ENCODE measurements around the gene EFNA5.

EFNA5 gene

GRCh38 chr5:107670932-107671741 lies at the start of gene EFNA5:
TSS of gene EFNA5 (minus strand) at chr5:107670937.
- TF ChIP-seq CTCF (IDR thresholded peaks at IDR 0.05; ENCODE audit: low read depth, low read length, missing control alignments): no peak
- in situ Hi-C loops (cut with HindIII; ENCODE audit: low sequenced_read_pairs): no loop called here
- no peak for DNase-seq (ENCODE audit: low read depth)
- peak within 1 kb of the TSS; percentile 57 for H3K4me3 ChIP-seq (ENCODE audit: low read depth, low read length)

- H3K4me3 ChIP-seq (ENCODE audit: low read depth, low read length): no peak overlapping the region
- DNase-seq (ENCODE audit: low read depth): no peak
- in situ Hi-C loops (cut with HindIII; ENCODE audit: low sequenced_read_pairs): no loop called here
These were observed 48.4 kb upstream of the EFNA5 start for GRCh38 chr5:107719034-107719606.

GRCh38 chr5:107717816-107718215 lies 47.1 kb upstream of the EFNA5 start:
- in situ Hi-C loops (cut with HindIII; ENCODE audit: low sequenced_read_pairs): no loop called here
- no peak for DNase-seq (ENCODE audit: low read depth)
- TF ChIP-seq CTCF (IDR thresholded peaks at IDR 0.05; ENCODE audit: low read depth, low read length, missing control alignments): no peak
- H3K4me3 ChIP-seq (ENCODE audit: low read depth, low read length): no peak overlapping the region

More at GRCh38 chr5:107719034-107719606, 48.4 kb upstream of the EFNA5 start:
- TF ChIP-seq CTCF (IDR thresholded peaks at IDR 0.05; ENCODE audit: low read depth, low read length, missing control alignments): no peak

GRCh38 chr5:107713228-107713627 lies 42.5 kb upstream of the EFNA5 start:
- DNase-seq (ENCODE audit: low read depth): no peak
- in situ Hi-C loops (cut with HindIII; ENCODE audit: low sequenced_read_pairs): no loop called here
- H3K4me3 ChIP-seq (ENCODE audit: low read depth, low read length): no peak overlapping the region
- no peak for TF ChIP-seq CTCF (IDR thresholded peaks at IDR 0.05; ENCODE audit: low read depth, low read length, missing control alignments)

GRCh38 chr5:107712359-107712870 lies 41.7 kb upstream of the EFNA5 start:
- in situ Hi-C loops (cut with HindIII; ENCODE audit: low sequenced_read_pairs): no loop called here

More at GRCh38 chr5:107712359-107712870, 41.7 kb upstream of the EFNA5 start:
- no peak overlapping the region for H3K4me3 ChIP-seq (ENCODE audit: low read depth, low read length)
- DNase-seq (ENCODE audit: low read depth): no peak
- no peak for TF ChIP-seq CTCF (IDR thresholded peaks at IDR 0.05; ENCODE audit: low read depth, low read length, missing control alignments)

All from astrocyte of the cerebellum (primary cell).